GM18867 (cell line): ENCODE measurements around the gene EPS8L3.
"Not testable (repeated sequence)": the region's sequence is repeated elsewhere in the genome, so short reads cannot be mapped to it uniquely, and the experiment has no call there.

Experiments
- ATAC-seq: cut with Tn5 transposase; IDR thresholded peaks from one replicate; pipeline ENCODE4 v1.9.1; 2021; ENCODE audit warnings: mild to moderate bottlenecking, moderate library complexity; ENCODE audit not compliant: unreplicated experiment

Gene EPS8L3, protein sequence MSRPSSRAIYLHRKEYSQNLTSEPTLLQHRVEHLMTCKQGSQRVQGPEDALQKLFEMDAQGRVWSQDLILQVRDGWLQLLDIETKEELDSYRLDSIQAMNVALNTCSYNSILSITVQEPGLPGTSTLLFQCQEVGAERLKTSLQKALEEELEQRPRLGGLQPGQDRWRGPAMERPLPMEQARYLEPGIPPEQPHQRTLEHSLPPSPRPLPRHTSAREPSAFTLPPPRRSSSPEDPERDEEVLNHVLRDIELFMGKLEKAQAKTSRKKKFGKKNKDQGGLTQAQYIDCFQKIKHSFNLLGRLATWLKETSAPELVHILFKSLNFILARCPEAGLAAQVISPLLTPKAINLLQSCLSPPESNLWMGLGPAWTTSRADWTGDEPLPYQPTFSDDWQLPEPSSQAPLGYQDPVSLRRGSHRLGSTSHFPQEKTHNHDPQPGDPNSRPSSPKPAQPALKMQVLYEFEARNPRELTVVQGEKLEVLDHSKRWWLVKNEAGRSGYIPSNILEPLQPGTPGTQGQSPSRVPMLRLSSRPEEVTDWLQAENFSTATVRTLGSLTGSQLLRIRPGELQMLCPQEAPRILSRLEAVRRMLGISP

GRCh38 chr1:109763646-109764415, at the start of gene EPS8L3:
TSS of gene EPS8L3 (minus strand) at chr1:109763923. CDS start at chr1:109761749, 2,174 bp downstream.
- ATAC-seq, result no peak

DNA sequence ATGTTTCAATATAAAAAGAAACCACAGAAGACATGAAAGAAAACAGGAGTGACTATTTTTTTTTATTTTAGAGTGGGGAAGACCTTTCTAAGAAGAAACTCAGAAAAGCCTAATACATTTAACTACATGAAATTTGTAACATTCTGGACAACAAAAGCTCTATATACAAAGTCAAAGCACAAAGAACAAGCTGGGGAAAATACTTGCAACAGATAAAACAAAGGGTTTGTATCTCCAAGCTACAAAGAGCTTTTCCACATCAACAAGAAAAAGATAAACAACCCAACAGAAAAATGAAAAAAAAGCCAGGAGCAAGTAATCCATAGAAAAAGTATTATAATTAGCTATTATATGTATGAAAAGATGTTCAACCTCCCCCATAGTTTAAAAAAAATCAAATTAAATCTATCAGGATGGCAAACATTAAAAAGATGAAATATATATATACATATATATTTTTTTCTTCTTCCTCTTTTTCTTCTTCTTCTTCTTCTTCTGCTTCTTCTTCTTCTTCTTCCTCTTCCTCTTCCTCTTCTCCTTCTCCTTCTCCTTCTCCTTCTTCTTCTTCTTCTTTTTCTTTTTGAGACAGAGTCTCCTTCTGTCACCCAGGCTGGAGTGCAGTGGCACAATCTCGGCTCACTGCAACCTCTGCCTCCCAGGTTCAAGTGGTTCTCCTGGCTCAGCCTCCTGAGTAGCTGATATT, 49.1 kb upstream of the EPS8L3 start:
- no peak for ATAC-seq

- no peak for ATAC-seq
Measured at GRCh38 chr1:109808703-109809102, 45.0 kb upstream of the EPS8L3 start.

GRCh38 chr1:109807822-109808680, 44.3 kb upstream of the EPS8L3 start:
- no peak for ATAC-seq

GRCh38 chr1:109807402-109807801, 43.7 kb upstream of the EPS8L3 start:
- ATAC-seq, result no peak

DNA sequence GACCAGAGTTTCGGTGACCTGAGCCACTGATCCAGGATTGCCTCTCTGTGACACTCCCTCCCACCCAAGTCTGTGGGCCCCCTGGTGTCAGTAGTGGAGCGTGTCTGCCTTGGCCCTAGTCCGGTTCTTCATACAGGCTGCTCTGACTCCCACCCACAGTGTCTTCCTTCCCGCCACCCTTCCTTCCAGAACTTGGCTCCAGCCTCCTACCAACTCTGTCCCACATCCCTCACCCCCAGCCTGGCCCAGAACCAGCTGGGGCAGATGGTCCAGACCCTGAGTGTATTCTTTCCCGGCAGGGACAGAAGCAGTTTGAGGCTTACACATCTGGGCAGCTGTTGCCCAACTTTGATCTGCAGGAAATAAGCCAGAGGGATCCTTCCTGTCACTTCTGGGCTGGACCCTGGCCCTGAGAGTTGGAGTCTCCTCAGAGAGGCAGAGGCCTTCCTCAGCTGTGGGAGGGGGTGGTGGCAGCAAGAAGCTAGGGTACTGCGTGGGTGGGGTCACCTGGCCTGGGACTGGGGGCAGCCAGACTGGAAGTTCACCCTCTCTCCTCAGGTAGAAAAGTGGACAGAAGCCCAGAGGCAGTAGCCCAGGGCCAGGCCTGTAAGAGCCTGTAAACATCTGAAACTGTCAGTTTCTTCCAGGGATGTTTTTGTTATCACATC, 43.1 kb upstream of the EPS8L3 start:
- no peak for ATAC-seq

DNA sequence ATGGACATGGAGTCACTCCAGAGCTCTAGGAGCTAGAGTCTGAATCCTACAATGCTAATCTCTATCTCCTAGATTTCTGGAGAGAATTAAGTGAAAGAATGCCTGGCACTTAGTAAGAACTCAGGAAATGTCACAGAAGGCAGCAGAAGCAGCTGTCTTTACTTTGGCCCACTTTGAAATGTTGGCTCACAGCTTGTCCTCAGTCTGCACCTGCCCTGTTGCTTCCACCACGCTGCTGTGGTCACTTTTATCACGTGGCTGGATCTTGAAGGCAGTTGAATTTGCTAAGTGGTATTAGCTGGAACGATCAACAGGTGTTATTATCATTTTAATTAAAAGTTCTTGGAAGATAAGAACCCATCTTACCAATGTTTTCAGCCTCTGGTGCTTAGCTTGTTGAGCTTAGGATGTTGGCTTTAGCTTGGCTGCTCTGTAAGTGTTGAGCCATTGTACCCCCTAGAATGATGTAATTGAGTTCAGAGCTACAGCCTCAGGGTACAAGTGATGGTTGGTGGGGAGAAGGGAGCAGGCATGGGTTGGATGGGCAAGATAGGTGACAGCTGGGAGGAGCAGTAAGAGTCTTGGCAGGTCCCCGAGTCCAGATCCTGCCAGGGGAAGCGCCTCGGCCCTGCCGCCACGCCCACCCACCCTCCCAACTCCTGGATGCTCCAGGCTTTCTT, 41.9 kb upstream of the EPS8L3 start:
- ATAC-seq, result no peak

DNA sequence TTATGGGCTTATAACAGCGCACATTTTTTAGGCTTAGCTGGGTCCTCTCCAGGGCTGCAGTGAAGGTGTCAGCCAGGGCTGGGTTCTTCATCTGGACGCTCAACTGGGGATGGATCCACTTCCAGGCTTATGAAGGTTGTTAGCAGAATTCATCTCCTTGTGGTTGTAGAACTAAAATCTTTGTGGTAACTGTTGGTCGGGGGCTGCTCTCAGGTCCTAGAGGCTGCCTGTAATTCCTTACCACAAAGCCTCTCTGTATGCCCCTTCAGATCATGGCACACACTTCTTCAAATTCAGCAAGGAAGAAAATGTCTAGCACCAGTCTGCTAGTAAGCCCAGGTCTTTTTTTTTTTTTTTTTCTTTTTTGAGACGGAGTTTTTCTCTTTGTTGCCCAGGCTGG, 40.9 kb upstream of the EPS8L3 start:
- ATAC-seq, result no peak

GRCh38 chr1:109803901-109804331, 40.2 kb upstream of the EPS8L3 start:
- no peak for ATAC-seq

DNA sequence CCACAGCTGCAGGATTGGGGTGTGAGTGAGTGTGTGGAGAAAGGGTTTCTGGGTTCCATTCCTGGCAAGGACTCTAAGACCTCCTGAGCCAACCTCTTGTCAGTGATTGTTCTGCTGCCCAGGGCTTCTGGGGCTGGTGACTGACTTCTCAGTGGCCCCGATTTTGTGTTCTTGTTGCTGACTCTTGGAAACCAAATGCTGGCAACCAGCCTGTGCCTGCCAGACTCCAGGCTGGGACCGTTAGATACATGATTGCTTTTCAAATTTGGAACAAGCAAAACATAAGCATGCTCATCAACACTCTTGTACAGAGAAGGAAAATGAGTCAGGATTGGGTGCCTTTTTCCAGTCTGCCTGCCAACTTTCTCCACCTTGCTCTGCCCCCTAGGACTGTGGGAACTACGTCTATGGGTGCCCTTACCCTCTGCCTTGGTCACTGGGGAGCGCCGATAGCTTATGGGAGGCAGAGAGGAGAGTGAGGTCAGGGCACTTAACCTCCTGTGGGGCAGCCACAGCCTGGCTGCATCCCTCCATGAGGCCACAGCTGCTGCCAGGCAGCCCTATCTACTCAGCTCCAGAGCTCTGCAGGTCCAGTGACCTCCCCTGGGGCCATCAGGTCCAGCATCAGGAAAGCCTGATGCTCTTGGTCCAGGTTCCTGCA, 39.3 kb upstream of the EPS8L3 start:
- no peak for ATAC-seq

DNA sequence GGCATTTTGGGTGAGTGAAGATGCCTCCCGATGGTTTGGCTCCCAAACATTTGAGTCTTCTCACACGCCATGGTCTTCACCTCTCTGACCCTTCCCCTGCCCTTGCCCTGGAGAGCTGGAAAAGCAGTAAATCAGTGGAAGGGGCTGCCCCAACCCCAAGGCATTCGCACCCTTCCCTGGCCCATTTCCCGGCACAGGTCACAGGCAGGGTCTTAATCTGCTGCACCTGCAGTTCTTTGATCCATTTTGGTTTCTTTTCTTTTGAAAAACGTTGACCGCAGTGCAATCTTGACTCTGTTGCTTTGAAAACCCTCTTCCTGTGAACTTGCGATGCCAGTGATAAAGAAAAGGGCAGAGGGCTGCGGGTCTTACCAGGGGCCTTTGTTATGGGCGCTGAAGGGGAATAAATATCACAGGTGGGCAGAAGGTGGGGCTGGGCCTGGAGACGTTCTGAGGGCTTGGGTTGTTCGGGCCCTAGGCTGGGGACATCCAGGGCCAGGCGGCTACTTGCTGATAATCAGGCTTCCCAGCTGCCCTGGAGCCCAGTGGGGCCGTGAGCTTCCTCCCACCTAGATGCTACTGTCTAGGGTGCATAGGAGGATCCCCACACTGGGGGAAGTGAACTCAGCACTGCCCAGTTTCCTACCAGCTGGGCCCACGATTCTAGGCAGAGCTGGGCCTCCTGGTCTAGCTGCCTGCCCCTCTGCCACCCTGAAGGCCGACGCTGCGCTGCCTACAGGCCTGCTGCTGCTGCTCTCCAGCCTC, 38.6 kb upstream of the EPS8L3 start:
- ATAC-seq, result no peak

DNA sequence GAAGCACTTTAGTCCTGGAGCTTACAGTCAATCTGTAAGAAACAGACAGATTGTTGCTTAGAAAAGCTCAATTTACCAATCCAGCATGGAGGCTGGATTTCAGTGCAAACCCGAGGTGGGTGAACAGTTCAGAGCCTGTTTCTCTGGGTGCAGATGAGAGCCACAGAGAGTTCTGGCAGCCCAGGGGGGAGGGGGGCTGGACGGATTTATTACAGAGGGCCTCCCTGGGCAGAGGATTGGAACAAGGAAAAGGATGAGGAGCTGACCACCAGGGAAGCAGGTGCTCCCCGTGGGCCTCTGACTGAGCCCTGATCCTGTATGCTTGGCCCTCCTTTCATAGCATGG, 38.0 kb upstream of the EPS8L3 start:
- ATAC-seq, result no peak

DNA sequence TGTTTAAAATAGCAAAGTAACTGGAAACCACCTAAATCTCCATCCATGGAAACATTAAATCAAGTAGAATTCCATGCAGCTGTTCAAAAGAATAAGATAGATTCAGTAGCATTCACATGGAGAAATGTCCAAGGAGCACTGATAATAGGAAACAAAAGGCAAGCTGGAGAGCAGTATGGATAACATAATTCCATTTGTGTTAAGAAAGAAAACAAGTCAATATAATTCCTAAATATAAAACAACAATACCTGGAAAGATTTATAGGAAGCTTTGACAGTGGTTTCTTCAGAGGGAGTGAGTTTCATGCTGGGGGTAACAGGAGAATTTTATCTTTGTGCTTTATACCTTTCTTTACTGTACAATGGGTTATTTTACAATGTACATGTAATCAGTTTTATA, 36.6 kb upstream of the EPS8L3 start:
- ATAC-seq, result no peak

DNA sequence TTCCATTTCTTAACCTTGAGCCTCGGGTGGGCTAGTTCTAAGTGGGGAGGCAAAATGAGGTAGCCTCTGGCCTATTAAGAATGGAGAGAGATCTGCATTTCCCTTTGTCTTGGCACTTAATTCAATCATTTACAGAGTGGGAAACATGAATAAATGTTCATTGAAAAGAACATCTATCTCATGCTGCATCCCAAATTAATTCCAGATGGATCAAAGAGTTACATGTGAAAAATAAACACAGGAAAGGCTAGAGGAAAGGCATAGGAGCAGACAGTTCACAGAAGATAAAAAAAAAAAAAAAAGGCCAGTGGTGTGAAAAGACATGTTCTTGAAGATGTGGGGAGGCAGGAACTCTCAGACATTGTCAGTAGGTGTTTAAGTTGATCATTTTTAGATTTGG, 35.7 kb upstream of the EPS8L3 start:
- ATAC-seq, result no peak

DNA sequence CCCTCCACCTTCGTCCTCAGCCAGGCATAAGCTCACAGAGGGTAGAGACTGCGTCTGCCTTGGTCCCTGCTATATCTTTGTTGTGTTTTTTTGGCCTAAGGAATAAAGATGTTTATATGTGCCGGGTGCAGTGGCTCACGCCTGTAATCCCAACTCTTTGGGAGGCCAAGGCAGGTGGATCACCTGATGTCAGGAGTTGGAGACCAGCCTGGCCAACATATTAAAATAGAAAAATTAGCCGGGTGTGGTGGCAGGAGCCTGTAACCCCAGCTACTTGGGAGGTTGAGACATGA, 33.5 kb upstream of the EPS8L3 start:
- ATAC-seq, result not testable (repeated sequence)

- no peak for ATAC-seq
Measured at GRCh38 chr1:109796484-109797302, 33.0 kb upstream of the EPS8L3 start.
